HEK293 (cell line): Measurements from ENCODE around the gene ANO7.

ENCODE experiments used
- CTCF ChIP-seq: fragments of 450-650 bp; formaldehyde crosslinking; IDR thresholded peaks from 2 replicates; pipeline ENCODE4 v1.5.1; 2016; ENCODE audit warnings: missing biosample characterization, missing genetic modification characterization
- ZNF677 ChIP-seq: fragments of 450-650 bp; IDR thresholded peaks from 2 replicates; pipeline ENCODE4 v1.5.0; 2018; ENCODE audit warnings: missing biosample characterization, mild to moderate bottlenecking, missing genetic modification characterization, moderate library complexity

- TF ChIP-seq ZNF677 (tag by site-specific recombination) (no peak), CTCF (tag by site-specific recombination) (no peak)
Measured at GRCh38 chr2:241188361-241189092, at the start of gene ANO7.
